Loucy (cell line): ENCODE measurements around the gene TM9SF4.

Experiments used
- H2AFZ ChIP-seq: fragments of 200-600 bp; sonication (generic); 2 replicates; pipeline ENCODE4 v1.6.0; 2016; ENCODE audit warnings: antibody characterized with exemption, mild to moderate bottlenecking, low read length, moderate library complexity
- H3F3A ChIP-seq: fragments of 200-600 bp; 2 replicates; pipeline ENCODE4 v1.6.0; 2016; ENCODE audit warnings: antibody characterized with exemption, low read depth, mild to moderate bottlenecking
- H3K27me3 ChIP-seq: fragments of 200-600 bp; sonication (generic); 2 replicates; pipeline ENCODE4 v1.6.1; 2014; ENCODE audit warnings: low read length, mild to moderate bottlenecking; ENCODE audit not compliant: insufficient read depth, poor library complexity, severe bottlenecking
- H3K36me3 ChIP-seq: fragments of 200-600 bp; sonication (generic); 2 replicates; pipeline ENCODE4 v1.6.1; 2016; ENCODE audit warnings: low read length; ENCODE audit not compliant: insufficient read depth
- H3K4me1 ChIP-seq: fragments of 200-600 bp; sonication (generic); 2 replicates; pipeline ENCODE4 v1.5.1; 2014; ENCODE audit warnings: low read length, mild to moderate bottlenecking; ENCODE audit not compliant: insufficient read depth, poor library complexity, severe bottlenecking
- H3K4me2 ChIP-seq: fragments of 200-600 bp; sonication (generic); 2 replicates; pipeline ENCODE4 v1.6.0; 2014; ENCODE audit warnings: antibody characterized with exemption, low read length, low read depth, mild to moderate bottlenecking; ENCODE audit not compliant: poor library complexity, severe bottlenecking
- H3K4me3 ChIP-seq: fragments of 200-600 bp; sonication (generic); 2 replicates; pipeline ENCODE4 v1.5.1; 2014; ENCODE audit warnings: low read length, mild to moderate bottlenecking, mixed read lengths; ENCODE audit not compliant: poor library complexity, severe bottlenecking
- H3K79me2 ChIP-seq: fragments of 200-600 bp; sonication (generic); 2 replicates; pipeline ENCODE4 v1.6.1; 2014; ENCODE audit warnings: low read length; ENCODE audit not compliant: insufficient read depth
- H3K9ac ChIP-seq: fragments of 200-600 bp; sonication (generic); 2 replicates; pipeline ENCODE4 v1.6.0; 2014; ENCODE audit warnings: mild to moderate bottlenecking, low read depth, low read length, moderate library complexity; ENCODE audit not compliant: poor library complexity, severe bottlenecking
- H3K9me2 ChIP-seq: fragments of 200-600 bp; sonication (generic); replicated peaks from 2 replicates; pipeline ENCODE4 v1.6.1; 2016; ENCODE audit warnings: low read depth, low read length, mixed read lengths
- H3K9me3 ChIP-seq: fragments of 200-600 bp; sonication (generic); 2 replicates; pipeline ENCODE4 v1.6.1; 2014; ENCODE audit warnings: mild to moderate bottlenecking, antibody characterized with exemption, low read length, low read depth; ENCODE audit not compliant: insufficient read depth
- H4K20me1 ChIP-seq: fragments of 200-600 bp; sonication (generic); 2 replicates; pipeline ENCODE4 v1.6.0; 2014; ENCODE audit warnings: antibody characterized with exemption, low read length, mild to moderate bottlenecking; ENCODE audit not compliant: insufficient read depth, poor library complexity, severe bottlenecking
- EZH2phosphoT487 ChIP-seq: fragments of 200-600 bp; IDR thresholded peaks from 2 replicates; pipeline ENCODE4 v1.6.1; 2018; ENCODE audit warnings: antibody characterized with exemption, mild to moderate bottlenecking, moderate library complexity, borderline replicate concordance
- TF ChIP-seq, protein P1 (sequence below): fragments of 200-600 bp; sonication (generic); conservative IDR thresholded peaks from 2 replicates; pipeline ENCODE4 v1.5.1; 2014; ENCODE audit warnings: mild to moderate bottlenecking, antibody characterized with exemption, low read length

The TM9SF4 gene

DNA sequence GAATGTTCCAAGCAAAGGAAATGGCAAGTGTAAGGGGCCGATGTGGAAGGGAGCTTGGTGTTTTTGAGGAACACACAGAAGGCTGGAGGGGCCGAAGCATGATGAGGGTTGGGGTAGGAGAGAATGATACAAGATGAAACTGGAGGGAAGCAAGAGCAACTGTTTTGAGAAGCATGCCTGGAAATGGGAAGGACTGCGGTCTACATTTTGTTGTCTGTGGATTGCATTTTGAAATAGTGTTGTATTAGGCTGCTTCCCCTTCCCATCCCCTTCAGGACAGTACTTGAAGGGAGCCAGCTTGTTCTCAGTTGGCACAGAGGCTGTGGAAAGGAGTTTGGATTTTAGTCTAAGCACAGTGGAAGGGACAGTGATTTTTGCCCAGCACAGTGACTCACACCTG lies 2.2 kb downstream of the TM9SF4 start:
- Histone ChIP-seq H2AFZ (no peak overlapping the region), H3K4me3 (peak overlapping the region; percentile 96), H3K9me3 (no peaks in the 10 kb centered on the region), H3F3A (no peaks in the 10 kb centered on the region), H3K27me3 (peaks cover 11% of the 10 kb centered on the region), H3K4me2 (peak overlapping the region; percentile 97), H3K9me2 (no peaks in the 10 kb centered on the region; the same call in 1 of the 2 replicates), H3K4me1 (peaks cover 28% of the 10 kb centered on the region), H3K36me3 (no peaks in the 10 kb centered on the region), H3K79me2 (peaks cover 67% of the 10 kb centered on the region), H3K9ac (no peak overlapping the region), H4K20me1 (peaks cover 29% of the 10 kb centered on the region)
- TF ChIP-seq, protein P1, sequence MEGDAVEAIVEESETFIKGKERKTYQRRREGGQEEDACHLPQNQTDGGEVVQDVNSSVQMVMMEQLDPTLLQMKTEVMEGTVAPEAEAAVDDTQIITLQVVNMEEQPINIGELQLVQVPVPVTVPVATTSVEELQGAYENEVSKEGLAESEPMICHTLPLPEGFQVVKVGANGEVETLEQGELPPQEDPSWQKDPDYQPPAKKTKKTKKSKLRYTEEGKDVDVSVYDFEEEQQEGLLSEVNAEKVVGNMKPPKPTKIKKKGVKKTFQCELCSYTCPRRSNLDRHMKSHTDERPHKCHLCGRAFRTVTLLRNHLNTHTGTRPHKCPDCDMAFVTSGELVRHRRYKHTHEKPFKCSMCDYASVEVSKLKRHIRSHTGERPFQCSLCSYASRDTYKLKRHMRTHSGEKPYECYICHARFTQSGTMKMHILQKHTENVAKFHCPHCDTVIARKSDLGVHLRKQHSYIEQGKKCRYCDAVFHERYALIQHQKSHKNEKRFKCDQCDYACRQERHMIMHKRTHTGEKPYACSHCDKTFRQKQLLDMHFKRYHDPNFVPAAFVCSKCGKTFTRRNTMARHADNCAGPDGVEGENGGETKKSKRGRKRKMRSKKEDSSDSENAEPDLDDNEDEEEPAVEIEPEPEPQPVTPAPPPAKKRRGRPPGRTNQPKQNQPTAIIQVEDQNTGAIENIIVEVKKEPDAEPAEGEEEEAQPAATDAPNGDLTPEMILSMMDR, result no peak
- TF ChIP-seq EZH2phosphoT487, result no peak

DNA sequence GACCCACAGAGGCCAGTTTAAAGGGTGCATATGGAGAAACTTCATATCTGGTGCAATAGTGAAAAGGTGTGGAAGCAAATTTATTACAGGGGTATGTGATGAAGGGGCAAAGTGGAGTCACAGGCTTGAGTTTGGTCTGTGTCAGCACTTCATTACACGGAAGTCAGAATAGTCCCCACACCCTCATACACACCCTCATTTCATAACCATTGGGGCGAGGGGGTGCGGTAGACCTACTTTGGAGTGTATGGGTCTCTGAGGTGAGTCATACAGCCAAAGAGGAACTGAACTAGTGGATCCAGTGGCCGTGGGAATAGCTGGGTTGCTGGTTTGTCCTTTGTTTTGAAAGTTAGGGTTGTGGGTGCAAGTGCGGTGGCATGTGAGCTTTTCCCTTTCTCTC lies 3.3 kb downstream of the TM9SF4 start:
- H3K9ac ChIP-seq, result no peak overlapping the region
- peaks cover 32% of the 10 kb centered on the region for H4K20me1 ChIP-seq
- no peaks in the 10 kb centered on the region for H3K9me3 ChIP-seq
- peak overlapping the region; percentile 2 for H3K4me3 ChIP-seq
- H3F3A ChIP-seq, result no peaks in the 10 kb centered on the region
- no peak overlapping the region for H2AFZ ChIP-seq
- TF ChIP-seq, protein P1, result no peak
- no peak for TF ChIP-seq EZH2phosphoT487
- H3K79me2 ChIP-seq, result peaks cover 75% of the 10 kb centered on the region
- peaks cover 6% of the 10 kb centered on the region for H3K27me3 ChIP-seq
- H3K36me3 ChIP-seq, result no peaks in the 10 kb centered on the region
- H3K4me2 ChIP-seq, result peak overlapping the region; percentile 52
- peaks cover 28% of the 10 kb centered on the region for H3K4me1 ChIP-seq
- H3K9me2 ChIP-seq, result no peaks in the 10 kb centered on the region; the same call in 1 of the 2 replicates

DNA sequence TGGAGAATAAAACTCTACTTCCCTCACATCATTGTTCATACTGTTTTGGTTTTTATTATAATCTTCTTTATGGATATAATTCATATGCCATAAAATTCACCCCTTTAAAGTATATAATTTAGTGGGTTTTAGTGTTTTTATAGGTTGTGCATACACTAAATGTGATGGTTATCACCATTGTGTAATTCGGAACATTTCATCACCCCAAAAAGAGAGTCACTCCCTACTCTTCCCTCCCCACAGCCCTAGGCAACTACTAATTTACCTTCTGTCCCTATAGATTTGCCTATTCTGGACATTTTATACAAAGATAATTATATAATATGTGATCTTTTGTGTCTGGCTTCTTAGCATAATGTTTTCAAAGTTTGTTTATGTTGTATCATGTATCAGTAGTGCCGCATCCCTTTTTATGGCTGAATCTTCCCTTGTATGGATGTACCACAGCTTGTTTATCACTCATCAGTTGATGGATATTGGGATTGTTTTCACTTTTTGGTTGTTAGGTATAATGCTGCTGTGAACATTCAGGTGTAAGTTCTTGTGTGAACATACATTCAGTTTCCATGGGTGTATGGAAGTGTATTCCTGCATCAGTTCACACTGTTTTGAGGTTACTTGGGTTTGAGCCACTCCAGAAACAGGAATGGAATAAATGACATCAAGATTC lies 4.2 kb downstream of the TM9SF4 start:
- Histone ChIP-seq H3K79me2 (peaks cover 79% of the 10 kb centered on the region), H3K4me2 (peak overlapping the region; percentile 52), H3K36me3 (no peaks in the 10 kb centered on the region), H3K9me2 (no peaks in the 10 kb centered on the region; the same call in 1 of the 2 replicates), H3K4me1 (peaks cover 28% of the 10 kb centered on the region), H3K9ac (no peak overlapping the region), H3F3A (no peaks in the 10 kb centered on the region), H3K4me3 (no peak overlapping the region), H3K27me3 (no peaks in the 10 kb centered on the region), H4K20me1 (peaks cover 37% of the 10 kb centered on the region), H3K9me3 (no peaks in the 10 kb centered on the region), H2AFZ (no peak overlapping the region)
- TF ChIP-seq EZH2phosphoT487, result no peak
- TF ChIP-seq, protein P1, result no peak
